HEK293 (cell line): Measurements from ENCODE around the gene PPM1G.
A peak's percentile ranks its signal among the peaks of the same experiment; 100 is the strongest.

ENCODE experiments used
- CTCF ChIA-PET: fragments of 350-600 bp; formaldehyde crosslinking; extraction: SDS; loops from one replicate; lab custom pipeline; 2021; ENCODE audit warnings: antibody characterized with exemption; lab: Yijun Ruan, JAX
- POLR2A ChIA-PET: fragments of 300-600 bp; formaldehyde crosslinking; extraction: SDS; loops from one replicate; lab custom pipeline; 2020; ENCODE audit warnings: antibody characterized with exemption, inconsistent platforms; lab: Yijun Ruan, JAX
- H3K27ac ChIP-seq: fragments of 200-500 bp; sonication (Bioruptor generic); 2 replicates; pipeline ENCODE4 v1.5.1; 2014; ENCODE audit warnings: low read depth, low read length, control low read depth, inconsistent platforms; ENCODE audit errors: extremely low read depth
- H3K36me3 ChIP-seq, 2 experiments: fragments of 200-500 bp in 1 of 2; sonication (Bioruptor generic) in 1 of 2; 1 replicate in 1 of 2; 2 replicates in 1 of 2; pipeline ENCODE4 v1.5.1; 2014 to 2017; ENCODE audit warnings: inconsistent platforms in 2 of 2, low read length in 2 of 2; ENCODE audit not compliant: control insufficient read depth in 2 of 2, insufficient read depth in 1 of 2
- H3K4me1 ChIP-seq: fragments of 200-500 bp; sonication (Bioruptor generic); 2 replicates; pipeline ENCODE4 v1.5.1; 2014; ENCODE audit warnings: mild to moderate bottlenecking, low read length, inconsistent platforms; ENCODE audit not compliant: control insufficient read depth, insufficient read depth
- H3K4me3 ChIP-seq: 2 replicates; pipeline ENCODE4 v1.5.1; 2011; ENCODE audit warnings: low read depth, mild to moderate bottlenecking, control low read depth, low read length, moderate library complexity
- H3K9me3 ChIP-seq: fragments of 200-500 bp; sonication (Bioruptor generic); 2 replicates; pipeline ENCODE4 v1.5.1; 2014; ENCODE audit warnings: low read depth, low read length, inconsistent platforms; ENCODE audit not compliant: control insufficient read depth, insufficient read depth
- GLIS2 ChIP-seq: fragments of 450-650 bp; formaldehyde crosslinking; IDR thresholded peaks from 2 replicates; pipeline ENCODE4 v1.5.1; 2016; ENCODE audit warnings: missing biosample characterization, missing genetic modification characterization
- KLF9 ChIP-seq: fragments of 450-650 bp; formaldehyde crosslinking; IDR thresholded peaks from 2 replicates; pipeline ENCODE4 v1.5.1; 2016; ENCODE audit warnings: missing biosample characterization, missing genetic modification characterization, low read depth
- SCRT1 ChIP-seq: fragments of 450-650 bp; formaldehyde crosslinking; IDR thresholded peaks from 2 replicates; pipeline ENCODE4 v1.5.1; 2016; ENCODE audit warnings: missing biosample characterization, missing genetic modification characterization, borderline replicate concordance
- YY2 ChIP-seq: fragments of 450-650 bp; formaldehyde crosslinking; IDR thresholded peaks from 2 replicates; pipeline ENCODE4 v1.5.1; 2016; ENCODE audit warnings: missing biosample characterization, missing genetic modification characterization
- ZBTB1 ChIP-seq: fragments of 450-650 bp; formaldehyde crosslinking; IDR thresholded peaks from 2 replicates; pipeline ENCODE4 v1.5.1; 2016; ENCODE audit warnings: missing biosample characterization, missing genetic modification characterization
- ZBTB17 ChIP-seq: fragments of 450-650 bp; formaldehyde crosslinking; IDR thresholded peaks from 2 replicates; pipeline ENCODE4 v1.5.1; 2016; ENCODE audit warnings: missing biosample characterization, missing genetic modification characterization
- ZBTB21 ChIP-seq: fragments of 450-650 bp; formaldehyde crosslinking; IDR thresholded peaks from 2 replicates; pipeline ENCODE4 v1.5.1; 2017; ENCODE audit warnings: missing biosample characterization, missing genetic modification characterization
- ZEB2 ChIP-seq: fragments of 450-650 bp; formaldehyde crosslinking; IDR thresholded peaks from 2 replicates; pipeline ENCODE4 v1.5.1; 2016; ENCODE audit warnings: missing biosample characterization, missing genetic modification characterization
- ZIC2 ChIP-seq: fragments of 450-650 bp; formaldehyde crosslinking; IDR thresholded peaks from 2 replicates; pipeline ENCODE4 v1.5.1; 2016; ENCODE audit warnings: missing biosample characterization, missing genetic modification characterization
- ZNF121 ChIP-seq: fragments of 450-650 bp; formaldehyde crosslinking; IDR thresholded peaks from 2 replicates; pipeline ENCODE4 v1.5.1; 2016; ENCODE audit warnings: missing biosample characterization, missing genetic modification characterization
- ZNF132 ChIP-seq: fragments of 450-650 bp; formaldehyde crosslinking; IDR thresholded peaks from 2 replicates; pipeline ENCODE4 v1.5.1; 2017; ENCODE audit warnings: missing biosample characterization, missing genetic modification characterization, borderline replicate concordance
- ZNF155 ChIP-seq: fragments of 450-650 bp; formaldehyde crosslinking; IDR thresholded peaks from 2 replicates; pipeline ENCODE4 v1.5.1; 2016; ENCODE audit warnings: missing biosample characterization, missing genetic modification characterization
- ZNF157 ChIP-seq: fragments of 450-650 bp; formaldehyde crosslinking; IDR thresholded peaks from 2 replicates; pipeline ENCODE4 v1.5.1; 2016; ENCODE audit warnings: missing biosample characterization, missing genetic modification characterization
- ZNF16 ChIP-seq: fragments of 450-650 bp; formaldehyde crosslinking; IDR thresholded peaks from 2 replicates; pipeline ENCODE4 v1.5.1; 2016; ENCODE audit warnings: low read depth, missing biosample characterization, missing genetic modification characterization
- ZNF184 ChIP-seq: fragments of 450-650 bp; IDR thresholded peaks from 2 replicates; pipeline ENCODE4 v1.5.1; 2018; ENCODE audit warnings: missing biosample characterization, mild to moderate bottlenecking, missing genetic modification characterization
- ZNF19 ChIP-seq: fragments of 450-650 bp; formaldehyde crosslinking; IDR thresholded peaks from 2 replicates; pipeline ENCODE4; 2016; ENCODE audit warnings: missing biosample characterization, missing genetic modification characterization, low read depth
- ZNF202 ChIP-seq: fragments of 450-650 bp; formaldehyde crosslinking; IDR thresholded peaks from 2 replicates; pipeline ENCODE4 v1.5.1; 2016; ENCODE audit warnings: missing biosample characterization, missing genetic modification characterization, borderline replicate concordance
- ZNF335 ChIP-seq: fragments of 450-650 bp; formaldehyde crosslinking; conservative IDR thresholded peaks from 2 replicates; pipeline ENCODE4 v1.5.1; 2016; ENCODE audit warnings: missing biosample characterization, missing genetic modification characterization
- ZNF501 ChIP-seq: fragments of 450-650 bp; formaldehyde crosslinking; IDR thresholded peaks from 2 replicates; pipeline ENCODE4 v1.5.1; 2016; ENCODE audit warnings: missing biosample characterization, missing genetic modification characterization
- ZNF510 ChIP-seq: fragments of 450-650 bp; formaldehyde crosslinking; IDR thresholded peaks from 2 replicates; pipeline ENCODE4 v1.5.1; 2018; ENCODE audit warnings: mild to moderate bottlenecking, missing genetic modification characterization, missing biosample characterization; ENCODE audit not compliant: insufficient replicate concordance
- ZNF544 ChIP-seq: fragments of 450-650 bp; formaldehyde crosslinking; IDR thresholded peaks from 2 replicates; pipeline ENCODE4 v1.5.0; 2017; ENCODE audit warnings: missing biosample characterization, missing genetic modification characterization
- ZNF830 ChIP-seq: fragments of 450-650 bp; IDR thresholded peaks from 2 replicates; pipeline ENCODE4 v1.5.0; 2018; ENCODE audit warnings: missing biosample characterization, missing genetic modification characterization, low read depth, mild to moderate bottlenecking, moderate library complexity
- ZNF837 ChIP-seq: fragments of 450-650 bp; formaldehyde crosslinking; IDR thresholded peaks from 2 replicates; pipeline ENCODE4 v1.5.1; 2016; ENCODE audit warnings: missing biosample characterization, missing genetic modification characterization
- TF ChIP-seq, protein P1 (sequence below): fragments of 450-650 bp; formaldehyde crosslinking; IDR thresholded peaks from 2 replicates; pipeline ENCODE4 v1.5.1; 2016; ENCODE audit warnings: missing biosample characterization, missing genetic modification characterization
- TF ChIP-seq, protein P2 (sequence below): fragments of 450-650 bp; formaldehyde crosslinking; IDR thresholded peaks from 2 replicates; pipeline ENCODE4 v1.5.1; 2016; ENCODE audit warnings: missing biosample characterization, missing genetic modification characterization
- TF ChIP-seq, protein P3 (sequence below): fragments of 450-650 bp; formaldehyde crosslinking; IDR thresholded peaks from 2 replicates; pipeline ENCODE4 v1.5.1; 2016; ENCODE audit warnings: missing biosample characterization, missing genetic modification characterization, borderline replicate concordance

The PPM1G gene

DNA sequence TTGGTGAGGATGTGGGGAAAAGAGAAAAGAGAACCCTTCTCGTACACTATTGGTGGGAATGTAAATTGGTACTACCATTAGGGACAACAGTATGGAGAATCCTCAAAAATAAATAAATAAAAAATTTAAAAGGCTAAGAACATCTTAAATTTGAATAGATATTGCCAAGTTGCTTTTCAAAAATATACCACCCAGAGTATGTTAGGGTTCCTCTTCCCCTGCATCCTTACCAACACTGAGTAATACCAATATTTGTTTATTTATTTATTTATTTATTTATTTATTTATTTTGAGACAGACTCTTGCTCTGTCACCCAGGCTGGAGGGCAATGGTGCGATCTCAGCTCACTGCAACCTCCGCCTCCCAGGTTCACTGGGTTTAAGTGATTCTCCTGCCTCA is 13.6 kb upstream of the PPM1G start:
- H3K4me1 ChIP-seq, result no peaks in the 10 kb centered on the region
- H3K27ac ChIP-seq, result no peak overlapping the region
- no peaks in the 10 kb centered on the region for H3K9me3 ChIP-seq
- ChIA-PET POLR2A (no interaction called here), CTCF (no interaction called here)
- no peak overlapping the region for H3K4me3 ChIP-seq
- no peak for TF ChIP-seq ZNF501 (tag by site-specific recombination)
- peak; percentile 91 for TF ChIP-seq ZNF184 (tag by site-specific recombination)
- no peaks in the 10 kb centered on the region for H3K36me3 ChIP-seq

DNA sequence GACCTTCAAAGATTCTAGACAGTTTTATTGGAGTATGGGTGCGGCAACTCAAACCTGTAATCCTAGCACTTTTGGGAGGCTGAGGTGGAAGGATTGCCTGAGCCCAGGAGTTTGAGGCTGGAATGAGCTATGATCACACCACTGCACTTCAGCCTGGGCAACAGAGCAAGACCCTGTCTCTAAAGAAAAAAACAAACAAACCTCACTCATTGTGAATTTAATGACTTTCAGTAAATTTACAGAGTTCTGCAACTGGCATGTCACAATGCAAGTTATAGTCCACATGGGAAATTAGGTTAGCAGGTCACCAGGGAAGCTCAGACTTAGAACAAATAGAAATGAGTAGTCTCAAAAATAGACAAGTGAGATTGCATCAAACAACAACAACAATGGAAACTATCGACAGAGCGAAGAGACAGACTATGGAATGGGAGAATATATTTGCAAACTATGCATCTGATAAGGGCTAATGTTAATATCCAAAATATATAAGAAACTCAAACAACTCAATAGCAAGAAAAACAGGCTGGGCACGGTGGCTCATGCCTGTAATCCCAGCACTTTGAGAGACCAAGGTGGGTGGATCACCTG is 12.4 kb upstream of the PPM1G start:
- H3K9me3 ChIP-seq, result no peaks in the 10 kb centered on the region
- H3K27ac ChIP-seq, result no peak overlapping the region
- ChIA-PET POLR2A (interaction anchor here (2.8 kb wide), 1 partner anchor 12 kb away, joined by 13 read pairs; the partner anchor contains the start of gene PPM1G), CTCF (interaction anchor here (0.6 to 1.4 kb wide), 4 partner anchors 12 to 296 kb away, joined by 3 to 4 read pairs (median 3); partner anchors contain the start of gene PPM1G)
- no peaks in the 10 kb centered on the region for H3K4me1 ChIP-seq
- no peak overlapping the region for H3K4me3 ChIP-seq
- no peaks in the 10 kb centered on the region for H3K36me3 ChIP-seq
- TF ChIP-seq ZNF16 (tag by site-specific recombination), result no peak
- TF ChIP-seq ZBTB17 (tag by site-specific recombination), result 0 out of 2 replicates have a peak, but pooled peaks have one; percentile 15
- TF ChIP-seq, protein P1, sequence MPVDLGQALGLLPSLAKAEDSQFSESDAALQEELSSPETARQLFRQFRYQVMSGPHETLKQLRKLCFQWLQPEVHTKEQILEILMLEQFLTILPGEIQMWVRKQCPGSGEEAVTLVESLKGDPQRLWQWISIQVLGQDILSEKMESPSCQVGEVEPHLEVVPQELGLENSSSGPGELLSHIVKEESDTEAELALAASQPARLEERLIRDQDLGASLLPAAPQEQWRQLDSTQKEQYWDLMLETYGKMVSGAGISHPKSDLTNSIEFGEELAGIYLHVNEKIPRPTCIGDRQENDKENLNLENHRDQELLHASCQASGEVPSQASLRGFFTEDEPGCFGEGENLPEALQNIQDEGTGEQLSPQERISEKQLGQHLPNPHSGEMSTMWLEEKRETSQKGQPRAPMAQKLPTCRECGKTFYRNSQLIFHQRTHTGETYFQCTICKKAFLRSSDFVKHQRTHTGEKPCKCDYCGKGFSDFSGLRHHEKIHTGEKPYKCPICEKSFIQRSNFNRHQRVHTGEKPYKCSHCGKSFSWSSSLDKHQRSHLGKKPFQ (tag by site-specific recombination), result 0 out of 2 replicates have a peak, but pooled peaks have one; percentile 24
- TF ChIP-seq YY2 (tag by site-specific recombination), result no peak
- peak; percentile 79 for TF ChIP-seq ZNF121
- TF ChIP-seq, protein P2, sequence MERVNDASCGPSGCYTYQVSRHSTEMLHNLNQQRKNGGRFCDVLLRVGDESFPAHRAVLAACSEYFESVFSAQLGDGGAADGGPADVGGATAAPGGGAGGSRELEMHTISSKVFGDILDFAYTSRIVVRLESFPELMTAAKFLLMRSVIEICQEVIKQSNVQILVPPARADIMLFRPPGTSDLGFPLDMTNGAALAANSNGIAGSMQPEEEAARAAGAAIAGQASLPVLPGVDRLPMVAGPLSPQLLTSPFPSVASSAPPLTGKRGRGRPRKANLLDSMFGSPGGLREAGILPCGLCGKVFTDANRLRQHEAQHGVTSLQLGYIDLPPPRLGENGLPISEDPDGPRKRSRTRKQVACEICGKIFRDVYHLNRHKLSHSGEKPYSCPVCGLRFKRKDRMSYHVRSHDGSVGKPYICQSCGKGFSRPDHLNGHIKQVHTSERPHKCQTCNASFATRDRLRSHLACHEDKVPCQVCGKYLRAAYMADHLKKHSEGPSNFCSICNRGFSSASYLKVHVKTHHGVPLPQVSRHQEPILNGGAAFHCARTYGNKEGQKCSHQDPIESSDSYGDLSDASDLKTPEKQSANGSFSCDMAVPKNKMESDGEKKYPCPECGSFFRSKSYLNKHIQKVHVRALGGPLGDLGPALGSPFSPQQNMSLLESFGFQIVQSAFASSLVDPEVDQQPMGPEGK (tag by site-specific recombination), result no peak

DNA sequence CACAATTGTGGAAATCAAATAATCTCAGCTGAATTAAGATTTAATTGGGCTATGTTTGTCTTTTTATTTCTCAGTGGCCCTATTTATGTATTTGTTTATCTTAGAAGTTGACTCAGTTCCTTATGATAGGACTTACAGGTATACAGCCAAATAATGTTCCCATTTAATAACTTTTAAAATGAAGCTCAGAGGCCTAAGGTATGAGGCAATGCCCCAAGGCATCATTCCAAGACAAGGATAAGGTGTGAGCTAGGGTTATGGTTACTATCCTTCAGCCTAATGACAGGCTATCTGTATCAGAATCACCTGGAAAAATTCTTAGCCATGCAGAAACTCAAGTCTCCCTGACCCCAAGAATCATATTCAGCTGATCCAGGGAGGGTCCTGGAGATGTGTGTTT is 11.6 kb upstream of the PPM1G start:
- no peaks in the 10 kb centered on the region for H3K36me3 ChIP-seq
- no peak overlapping the region for H3K27ac ChIP-seq
- ChIA-PET POLR2A (interaction anchor here (2.8 kb wide), 1 partner anchor 11 kb away, joined by 13 read pairs; the partner anchor contains the start of gene PPM1G), CTCF (interaction anchor here (0.6 to 1.4 kb wide), 3 partner anchors 12 to 262 kb away, joined by 3 to 4 read pairs (median 3); partner anchors contain the start of gene PPM1G)
- no peaks in the 10 kb centered on the region for H3K9me3 ChIP-seq
- TF ChIP-seq ZNF335 (no peak), SCRT1 (tag by site-specific recombination) (no peak), ZIC2 (no peak), GLIS2 (tag by site-specific recombination) (no peak), ZNF157 (tag by site-specific recombination) (no peak), ZNF837 (no peak), ZNF202 (tag by site-specific recombination) (no peak), ZEB2 (tag by site-specific recombination) (no peak), ZNF510 (tag by site-specific recombination) (no peak), ZNF830 (tag by site-specific recombination) (no peak), ZNF544 (tag by site-specific recombination) (no peak), ZBTB1 (tag by site-specific recombination) (no peak), KLF9 (no peak), ZBTB21 (no peak), ZNF132 (tag by site-specific recombination) (no peak), ZNF155 (tag by site-specific recombination) (no peak), ZNF19 (tag by site-specific recombination) (no peak)
- TF ChIP-seq, protein P3, sequence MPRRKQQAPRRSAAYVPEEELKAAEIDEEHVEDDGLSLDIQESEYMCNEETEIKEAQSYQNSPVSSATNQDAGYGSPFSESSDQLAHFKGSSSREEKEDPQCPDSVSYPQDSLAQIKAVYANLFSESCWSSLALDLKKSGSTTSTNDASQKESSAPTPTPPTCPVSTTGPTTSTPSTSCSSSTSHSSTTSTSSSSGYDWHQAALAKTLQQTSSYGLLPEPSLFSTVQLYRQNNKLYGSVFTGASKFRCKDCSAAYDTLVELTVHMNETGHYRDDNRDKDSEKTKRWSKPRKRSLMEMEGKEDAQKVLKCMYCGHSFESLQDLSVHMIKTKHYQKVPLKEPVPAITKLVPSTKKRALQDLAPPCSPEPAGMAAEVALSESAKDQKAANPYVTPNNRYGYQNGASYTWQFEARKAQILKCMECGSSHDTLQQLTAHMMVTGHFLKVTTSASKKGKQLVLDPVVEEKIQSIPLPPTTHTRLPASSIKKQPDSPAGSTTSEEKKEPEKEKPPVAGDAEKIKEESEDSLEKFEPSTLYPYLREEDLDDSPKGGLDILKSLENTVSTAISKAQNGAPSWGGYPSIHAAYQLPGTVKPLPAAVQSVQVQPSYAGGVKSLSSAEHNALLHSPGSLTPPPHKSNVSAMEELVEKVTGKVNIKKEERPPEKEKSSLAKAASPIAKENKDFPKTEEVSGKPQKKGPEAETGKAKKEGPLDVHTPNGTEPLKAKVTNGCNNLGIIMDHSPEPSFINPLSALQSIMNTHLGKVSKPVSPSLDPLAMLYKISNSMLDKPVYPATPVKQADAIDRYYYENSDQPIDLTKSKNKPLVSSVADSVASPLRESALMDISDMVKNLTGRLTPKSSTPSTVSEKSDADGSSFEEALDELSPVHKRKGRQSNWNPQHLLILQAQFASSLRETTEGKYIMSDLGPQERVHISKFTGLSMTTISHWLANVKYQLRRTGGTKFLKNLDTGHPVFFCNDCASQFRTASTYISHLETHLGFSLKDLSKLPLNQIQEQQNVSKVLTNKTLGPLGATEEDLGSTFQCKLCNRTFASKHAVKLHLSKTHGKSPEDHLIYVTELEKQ (tag by site-specific recombination), result no peak
- TF ChIP-seq, all 188 proteins: peak for 0
- Histone ChIP-seq H3K4me1 (no peaks in the 10 kb centered on the region), H3K4me3 (no peak overlapping the region)
